ENCODE measurements around the gene KCNK6.
"Not testable (repeated sequence)": the region's sequence is repeated elsewhere in the genome, so short reads cannot be mapped to it uniquely, and the experiment has no call there.

The KCNK6 gene

GRCh38 chr19:38362946-38363688, 43.5 kb downstream of the KCNK6 start:
- DNase-seq, result not testable (repeated sequence)

DNA sequence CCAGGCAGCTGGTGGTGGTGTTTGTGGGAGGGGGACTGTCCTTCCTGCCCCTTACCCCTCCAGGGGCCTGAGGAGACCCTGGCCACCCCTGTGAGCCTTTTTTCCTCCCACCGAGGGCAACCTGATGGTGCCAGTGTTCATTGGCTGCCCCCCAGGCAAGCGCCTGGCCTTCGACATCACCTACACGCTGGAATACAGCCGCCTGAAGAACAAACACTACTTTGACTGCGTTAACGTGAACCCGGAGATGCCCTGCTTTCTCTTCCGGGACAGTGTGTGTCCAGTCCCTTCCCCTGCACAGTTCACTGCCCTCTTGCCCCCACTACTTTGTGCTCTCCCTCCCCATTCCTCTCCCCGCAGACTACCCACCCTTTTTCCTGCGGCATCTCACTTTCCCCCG, 47.4 kb downstream of the KCNK6 start:
- DNase-seq, result no peak

DNA sequence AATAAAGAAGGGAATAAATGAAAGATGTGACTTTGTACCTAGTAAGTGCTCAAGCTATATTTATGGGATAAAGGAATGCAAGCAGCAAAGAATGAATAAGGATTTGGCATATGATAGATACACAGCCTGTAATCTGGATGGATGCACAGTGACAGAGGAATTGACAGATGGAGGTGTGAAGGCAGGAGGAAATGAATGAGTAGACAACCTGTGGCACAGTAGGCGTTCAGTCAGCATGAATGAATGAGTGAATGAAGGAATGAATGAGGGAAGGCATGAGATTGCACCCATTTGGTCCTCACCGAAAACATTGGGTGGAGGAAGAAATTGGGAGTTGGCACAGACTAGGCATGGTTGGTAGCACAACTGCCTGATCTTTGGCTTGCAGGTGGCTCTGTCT, 49.9 kb downstream of the KCNK6 start:
- no peak for DNase-seq

DNA sequence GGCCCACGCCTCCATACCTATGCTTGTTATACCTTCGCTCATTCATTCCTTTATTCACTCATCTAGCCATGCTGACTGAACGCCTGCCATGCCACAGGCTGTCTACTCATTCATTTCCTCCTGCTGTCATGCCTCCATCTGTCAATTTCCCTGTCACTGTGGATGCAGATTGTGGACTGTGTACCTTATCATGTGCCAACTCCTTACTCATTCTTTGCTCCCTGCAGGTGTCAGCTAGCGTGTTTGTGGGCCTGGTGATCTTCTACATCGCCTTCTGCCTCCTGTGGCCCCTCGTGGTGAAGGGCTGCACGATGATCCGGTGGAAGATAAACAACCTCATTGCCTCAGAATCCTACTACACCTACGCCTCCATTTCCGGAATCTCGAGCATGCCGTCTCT, 50.7 kb downstream of the KCNK6 start:
- DNase-seq, result no peak

DNA sequence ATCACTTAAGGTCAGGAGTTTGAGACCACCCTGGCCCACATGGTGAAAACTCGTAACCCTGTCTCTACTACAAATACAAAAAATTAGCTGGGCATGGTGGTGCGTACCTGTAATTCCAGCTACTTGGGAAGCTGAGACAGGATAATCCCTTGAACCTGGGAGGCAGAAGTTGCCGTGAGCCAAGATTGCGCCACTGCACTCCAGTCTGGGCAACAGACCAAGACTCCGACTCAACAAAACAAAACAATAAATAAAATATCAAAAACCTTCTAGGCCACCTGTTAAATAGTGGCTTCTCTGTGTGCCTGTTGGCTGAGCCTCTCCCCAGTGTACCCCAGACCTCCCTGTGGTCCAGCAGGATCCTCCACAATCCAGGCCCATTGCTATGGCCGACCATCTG, 51.4 kb downstream of the KCNK6 start:
- DNase-seq, result no peak

DNA sequence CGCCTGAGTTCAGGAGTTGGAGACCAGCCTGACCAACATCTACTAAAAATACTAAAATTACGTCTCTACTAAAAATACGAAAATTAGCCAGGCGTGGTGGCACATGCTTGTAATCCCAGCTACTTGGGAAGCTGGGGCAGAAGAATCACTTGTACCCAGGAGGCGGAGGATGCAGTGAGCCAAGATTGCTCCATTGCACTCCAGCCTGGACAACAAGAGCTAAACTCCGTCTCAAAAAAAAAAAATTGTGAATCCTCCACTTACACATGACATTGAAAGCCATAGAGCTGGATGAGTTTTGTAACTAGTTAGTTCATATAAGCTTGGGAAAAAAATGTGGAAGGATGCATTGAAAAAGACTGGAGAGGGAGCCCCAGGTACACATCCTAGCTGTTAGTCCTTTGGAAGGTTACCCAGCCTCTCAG, 54.3 kb downstream of the KCNK6 start:
- DNase-seq, result no peak

- DNase-seq, result peak; percentile 96
Observed at GRCh38 chr19:38374332-38375097, 54.9 kb downstream of the KCNK6 start, which contains the start of gene PSMD8. TSS of gene PSMD8 (plus strand) at chr19:38374571. CDS start at chr19:38374602, 31 bp downstream.

DNA sequence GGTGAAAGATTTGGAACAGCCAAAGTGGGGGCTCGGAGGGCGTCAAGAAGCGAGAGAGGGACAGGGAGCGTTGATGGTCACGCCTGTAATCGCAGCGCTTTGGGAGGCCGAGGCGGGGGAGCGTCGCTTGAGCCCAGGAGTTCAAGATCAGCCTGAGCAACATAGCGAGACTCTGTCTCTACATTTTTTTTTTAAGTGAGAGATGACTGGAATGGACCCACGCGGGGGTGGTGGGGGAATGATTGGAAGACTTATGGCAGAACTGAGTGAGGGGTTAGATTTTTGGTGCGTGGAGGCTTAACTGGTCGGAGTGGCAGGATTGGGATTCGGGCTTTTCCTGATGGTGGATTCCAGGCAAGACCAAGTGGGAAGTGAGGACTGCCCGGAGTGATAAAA, 55.5 kb downstream of the KCNK6 start:
- DNase-seq, result no peak

DNA sequence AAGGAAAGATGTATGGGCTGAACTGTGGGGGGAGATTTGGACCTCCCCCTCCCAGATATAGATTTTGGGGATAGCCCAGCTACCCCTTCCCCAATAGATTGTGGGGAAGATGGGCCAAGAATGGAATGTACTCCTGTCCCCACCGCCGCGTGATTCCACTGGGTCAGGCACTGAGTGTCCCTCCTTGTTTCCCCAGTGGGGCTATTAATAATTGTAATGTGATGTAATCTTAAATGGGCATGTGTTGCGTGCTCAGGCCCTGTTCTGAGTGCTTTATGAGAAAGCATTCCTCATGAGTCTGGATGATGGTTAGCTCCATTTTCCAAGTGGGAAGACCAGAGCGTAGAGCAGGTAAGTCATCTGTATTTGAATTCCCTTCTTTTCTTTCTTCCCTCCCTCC, 56.1 kb downstream of the KCNK6 start:
- DNase-seq, result no peak

- no peak for DNase-seq
Observed at GRCh38 chr19:38376576-38376975, 56.9 kb downstream of the KCNK6 start.

DNA sequence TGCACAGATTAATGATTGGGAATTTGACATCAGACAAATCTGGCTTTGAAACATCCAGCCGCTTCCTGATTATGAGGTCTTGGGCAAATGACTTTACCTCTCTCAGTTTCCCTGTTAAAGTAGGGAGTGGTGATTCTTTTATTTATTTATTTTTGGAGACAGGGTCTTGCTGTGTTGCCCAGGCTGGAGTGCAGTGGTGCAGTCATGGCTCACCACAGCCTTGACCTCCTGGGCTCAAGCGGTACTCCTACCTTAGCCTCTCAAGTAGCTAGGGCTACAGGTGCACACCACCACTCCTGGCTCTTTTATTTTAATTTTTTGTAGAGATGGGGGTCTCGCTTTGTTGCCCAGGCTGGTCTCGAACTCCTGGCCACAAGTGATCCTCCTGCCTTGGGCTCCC, 57.4 kb downstream of the KCNK6 start:
- no peak for DNase-seq

- DNase-seq, result no peak
Observed at GRCh38 chr19:38378866-38379265, 59.2 kb downstream of the KCNK6 start.

DNA sequence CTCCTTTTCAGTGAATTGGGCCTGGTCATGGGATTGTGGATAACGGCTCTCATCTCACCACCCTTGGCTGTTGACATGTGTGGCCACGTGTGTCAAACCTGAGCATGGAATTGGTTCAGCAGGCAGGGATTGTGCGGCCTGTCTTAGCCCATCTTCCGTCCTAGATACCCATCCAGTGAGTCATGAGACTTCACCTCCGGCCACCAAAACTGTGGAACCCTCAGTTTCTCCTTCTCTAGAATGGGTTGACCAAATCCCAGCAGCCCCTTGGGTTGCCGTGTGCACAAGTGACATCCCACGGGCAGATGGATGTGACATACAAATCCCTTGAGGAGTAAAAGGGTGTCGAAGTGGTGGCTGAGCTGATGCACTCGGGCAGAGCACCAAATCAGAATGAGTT, 61.5 kb downstream of the KCNK6 start:
- no peak for DNase-seq

Data from stimulated activated CD4-positive, alpha-beta T cell treated with anti-CD3 and anti-CD28 coated beads, Interleukin-2, amount 100 ng/mL, for 48 hours (primary cell).